ENCODE results near the gene OR2Y1. TPM values are rescaled to one million over a fixed set of nuclear protein-coding genes. Genes with fewer than 3 reads are reported as not detected.

OR2Y1 gene
- total and polyA plus RNA-seq, 2 of the 13 experiments (the other 11 are each of a cell fraction or from before 2014, with no cell fraction given), result not detected

GRCh38 chr5:180724944-180725343 is 14.9 kb downstream of the OR2Y1 start (continued):
- TF ChIP-seq, protein P1, sequence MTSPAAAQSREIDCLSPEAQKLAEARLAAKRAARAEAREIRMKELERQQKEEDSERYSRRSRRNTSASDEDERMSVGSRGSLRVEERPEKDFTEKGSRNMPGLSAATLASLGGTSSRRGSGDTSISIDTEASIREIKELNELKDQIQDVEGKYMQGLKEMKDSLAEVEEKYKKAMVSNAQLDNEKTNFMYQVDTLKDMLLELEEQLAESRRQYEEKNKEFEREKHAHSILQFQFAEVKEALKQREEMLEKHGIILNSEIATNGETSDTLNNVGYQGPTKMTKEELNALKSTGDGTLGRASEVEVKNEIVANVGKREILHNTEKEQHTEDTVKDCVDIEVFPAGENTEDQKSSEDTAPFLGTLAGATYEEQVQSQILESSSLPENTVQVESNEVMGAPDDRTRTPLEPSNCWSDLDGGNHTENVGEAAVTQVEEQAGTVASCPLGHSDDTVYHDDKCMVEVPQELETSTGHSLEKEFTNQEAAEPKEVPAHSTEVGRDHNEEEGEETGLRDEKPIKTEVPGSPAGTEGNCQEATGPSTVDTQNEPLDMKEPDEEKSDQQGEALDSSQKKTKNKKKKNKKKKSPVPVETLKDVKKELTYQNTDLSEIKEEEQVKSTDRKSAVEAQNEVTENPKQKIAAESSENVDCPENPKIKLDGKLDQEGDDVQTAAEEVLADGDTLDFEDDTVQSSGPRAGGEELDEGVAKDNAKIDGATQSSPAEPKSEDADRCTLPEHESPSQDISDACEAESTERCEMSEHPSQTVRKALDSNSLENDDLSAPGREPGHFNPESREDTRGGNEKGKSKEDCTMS (CRISPR knock-in tag; conservative IDR thresholded peaks at IDR 0.05), result no peak
- TF ChIP-seq REST (IDR thresholded peaks at IDR 0.05; ENCODE audit: borderline replicate concordance in 1 of 2, low read depth in 1 of 2, low read length in 2 of 2), result no peak
- TF ChIP-seq ZNF547 (CRISPR knock-in tag; IDR thresholded peaks at IDR 0.05), result no peak

DNA sequence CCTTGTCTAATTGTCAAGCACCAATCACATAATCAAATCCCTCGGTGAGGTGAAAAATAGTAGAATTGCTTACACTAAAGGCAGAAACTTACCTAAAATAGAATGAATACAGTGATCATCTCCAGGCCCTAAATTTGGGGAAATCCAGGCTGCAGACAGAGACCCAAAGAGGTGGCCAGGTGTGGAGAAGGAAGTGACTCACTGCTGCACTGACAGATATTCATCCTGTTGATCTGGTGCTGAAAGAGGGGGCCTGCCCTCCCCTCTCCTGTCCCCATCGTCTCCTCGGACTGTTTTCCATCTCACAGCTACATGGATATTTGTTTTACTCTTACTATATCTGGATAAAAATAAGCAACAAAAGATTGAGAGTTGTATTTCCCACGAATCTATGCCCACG is 15.9 kb downstream of the OR2Y1 start:
- CTCF ChIA-PET (ENCODE audit: low intra/inter-chr PET ratio, low total read pairs), result no interaction called here
- in situ Hi-C loops (cut with HindIII; ENCODE audit: extremely low pct_ligation_motif_present, low pct_unique_long_range_greater_than_20kb), result no loop called here
- TF ChIP-seq THAP9 (CRISPR knock-in tag; IDR thresholded peaks at IDR 0.05; ENCODE audit: borderline replicate concordance) (no peak), ZNF724P (CRISPR knock-in tag; IDR thresholded peaks at IDR 0.05; ENCODE audit: borderline replicate concordance) (no peak), E2F5 (CRISPR knock-in tag; conservative IDR thresholded peaks at IDR 0.05) (no peak), ZNF138 (CRISPR knock-in tag; IDR thresholded peaks at IDR 0.05; ENCODE audit: low read depth) (no peak), PHF8 (CRISPR knock-in tag; IDR thresholded peaks at IDR 0.05) (no peak)
- TF ChIP-seq, protein P2, sequence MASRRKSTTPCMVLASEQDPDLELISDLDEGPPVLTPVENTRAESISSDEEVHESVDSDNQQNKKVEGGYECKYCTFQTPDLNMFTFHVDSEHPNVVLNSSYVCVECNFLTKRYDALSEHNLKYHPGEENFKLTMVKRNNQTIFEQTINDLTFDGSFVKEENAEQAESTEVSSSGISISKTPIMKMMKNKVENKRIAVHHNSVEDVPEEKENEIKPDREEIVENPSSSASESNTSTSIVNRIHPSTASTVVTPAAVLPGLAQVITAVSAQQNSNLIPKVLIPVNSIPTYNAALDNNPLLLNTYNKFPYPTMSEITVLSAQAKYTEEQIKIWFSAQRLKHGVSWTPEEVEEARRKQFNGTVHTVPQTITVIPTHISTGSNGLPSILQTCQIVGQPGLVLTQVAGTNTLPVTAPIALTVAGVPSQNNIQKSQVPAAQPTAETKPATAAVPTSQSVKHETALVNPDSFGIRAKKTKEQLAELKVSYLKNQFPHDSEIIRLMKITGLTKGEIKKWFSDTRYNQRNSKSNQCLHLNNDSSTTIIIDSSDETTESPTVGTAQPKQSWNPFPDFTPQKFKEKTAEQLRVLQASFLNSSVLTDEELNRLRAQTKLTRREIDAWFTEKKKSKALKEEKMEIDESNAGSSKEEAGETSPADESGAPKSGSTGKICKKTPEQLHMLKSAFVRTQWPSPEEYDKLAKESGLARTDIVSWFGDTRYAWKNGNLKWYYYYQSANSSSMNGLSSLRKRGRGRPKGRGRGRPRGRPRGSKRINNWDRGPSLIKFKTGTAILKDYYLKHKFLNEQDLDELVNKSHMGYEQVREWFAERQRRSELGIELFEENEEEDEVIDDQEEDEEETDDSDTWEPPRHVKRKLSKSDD (CRISPR knock-in tag; IDR thresholded peaks at IDR 0.05; ENCODE audit: low read depth), result no peak

More for the DNA sequence above, 15.9 kb downstream of the OR2Y1 start:
- no peak overlapping the region for H2AFZ ChIP-seq (ENCODE audit: low read length)
- ATAC-seq, result no peak
- no TSS peak for BruUV-seq (replicated peaks)
- H3K4me3 ChIP-seq (replicated peaks in 1 of 3; ENCODE audit: insufficient read depth in 1 of 3, low read depth in 2 of 3, low read length in 3 of 3), result no peak overlapping the region
- no peaks in the 10 kb centered on the region for H3K4me1 ChIP-seq (ENCODE audit: insufficient read depth, low read length)
- H3K27me3 ChIP-seq (ENCODE audit: control insufficient read depth in 1 of 2, insufficient read depth in 2 of 2, low read length in 2 of 2), result peaks cover 0 to 3% of the 10 kb centered on the region in 2 experiments; a peak in 2 of 5 replicates
- no peak for DNase-seq (ENCODE audit: low spot score)
- FAIRE-seq, result no peak
- no peaks in the 10 kb centered on the region for H3K9me3 ChIP-seq (ENCODE audit: low read length)
- no peaks in the 10 kb centered on the region for H4K20me1 ChIP-seq (ENCODE audit: insufficient read depth, low read length)
- no peak overlapping the region for H3K9ac ChIP-seq (ENCODE audit: insufficient read depth, low read depth, low read length)
- POLR2A ChIA-PET, result no interaction called here
- H3K79me2 ChIP-seq (ENCODE audit: insufficient read depth, low read length), result no peaks in the 10 kb centered on the region
- H3K36me3 ChIP-seq (replicated peaks in 1 of 2; ENCODE audit: control insufficient read depth in 1 of 2, insufficient read depth in 2 of 2, low read length in 2 of 2), result no peaks in the 10 kb centered on the region
- intact Hi-C loops (cut with micrococcal nuclease; ENCODE audit: unreplicated experiment), result no loop called here
- WGBS (ENCODE audit: low lambda C conversion rate), result 2% methylated on average over 5 of the region's 5 CpGs
- no peak overlapping the region for H3K4me2 ChIP-seq (ENCODE audit: low read depth, low read length)
- H3K27ac ChIP-seq (ENCODE audit: extremely low read length, insufficient read depth, low read length), result no peak overlapping the region
